ENCODE measurements around the gene FMO1. TPM values are rescaled to one million over a fixed set of nuclear protein-coding genes. Genes with fewer than 3 reads are reported as not detected.
"Not testable (repeated sequence)": the region's sequence is repeated elsewhere in the genome, so short reads cannot be mapped to it uniquely, and the experiment has no call there.

The FMO1 gene
- total RNA-seq, 1 experiment from 2014 or later: not detected

DNA sequence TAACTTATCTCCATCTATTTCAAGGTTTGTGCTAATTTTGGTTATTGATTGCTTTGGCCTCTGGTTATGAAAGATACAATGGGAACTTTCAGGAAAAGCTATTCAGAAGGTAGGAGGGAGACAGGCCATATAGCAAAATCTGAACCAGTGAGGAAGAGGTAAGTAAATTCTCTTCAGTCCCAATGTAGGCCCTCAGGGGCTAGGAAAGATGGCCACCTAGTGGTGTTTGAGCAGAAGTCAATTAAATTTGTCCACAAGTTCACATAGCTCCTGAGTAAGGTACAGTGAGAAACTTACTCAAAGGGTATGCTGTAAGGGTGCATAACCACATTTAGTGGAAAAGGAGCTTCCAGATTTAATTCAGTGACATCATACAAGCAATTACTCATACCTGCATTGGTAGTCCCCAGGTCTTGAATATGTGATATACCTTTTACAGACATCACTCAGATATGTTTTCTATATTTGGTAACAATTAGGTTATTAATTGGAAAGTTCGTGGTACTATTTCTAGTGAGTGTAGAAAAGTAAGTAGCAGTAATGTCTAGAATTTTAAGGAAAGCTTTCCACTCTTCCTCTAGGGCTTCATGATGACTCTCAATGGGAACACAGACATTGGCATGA lies 21.4 kb upstream of the FMO1 start:
- ChIA-PET POLR2A (ENCODE audit: low non-redundant PET) (no interaction called here), CTCF (interaction anchor here (0.6 to 1.6 kb wide), 7 partner anchors 52 to 538 kb away, joined by 3 to 28 read pairs (median 5); partner anchors contain the start of gene FMO4)
- H3K4me1 ChIP-seq (ENCODE audit: insufficient read depth, low read length, poor library complexity, severe bottlenecking): peaks cover 18% of the 10 kb centered on the region
- H3K36me3 ChIP-seq (ENCODE audit: insufficient read depth, low read length, poor library complexity, severe bottlenecking): no peaks in the 10 kb centered on the region
- H3K9me3 ChIP-seq (ENCODE audit: low read depth, low read length, poor library complexity, severe bottlenecking): no peaks in the 10 kb centered on the region
- H3K4me3 ChIP-seq (ENCODE audit: low read depth, low read length, poor library complexity, severe bottlenecking): no peak overlapping the region
- intact Hi-C loops (cut with micrococcal nuclease; ENCODE audit: unreplicated experiment): loop anchor here (1.0 to 5.0 kb wide), 4 partner anchors 50 to 260 kb away; partner anchors contain the start of gene FMO4
- TF ChIP-seq, protein P1, sequence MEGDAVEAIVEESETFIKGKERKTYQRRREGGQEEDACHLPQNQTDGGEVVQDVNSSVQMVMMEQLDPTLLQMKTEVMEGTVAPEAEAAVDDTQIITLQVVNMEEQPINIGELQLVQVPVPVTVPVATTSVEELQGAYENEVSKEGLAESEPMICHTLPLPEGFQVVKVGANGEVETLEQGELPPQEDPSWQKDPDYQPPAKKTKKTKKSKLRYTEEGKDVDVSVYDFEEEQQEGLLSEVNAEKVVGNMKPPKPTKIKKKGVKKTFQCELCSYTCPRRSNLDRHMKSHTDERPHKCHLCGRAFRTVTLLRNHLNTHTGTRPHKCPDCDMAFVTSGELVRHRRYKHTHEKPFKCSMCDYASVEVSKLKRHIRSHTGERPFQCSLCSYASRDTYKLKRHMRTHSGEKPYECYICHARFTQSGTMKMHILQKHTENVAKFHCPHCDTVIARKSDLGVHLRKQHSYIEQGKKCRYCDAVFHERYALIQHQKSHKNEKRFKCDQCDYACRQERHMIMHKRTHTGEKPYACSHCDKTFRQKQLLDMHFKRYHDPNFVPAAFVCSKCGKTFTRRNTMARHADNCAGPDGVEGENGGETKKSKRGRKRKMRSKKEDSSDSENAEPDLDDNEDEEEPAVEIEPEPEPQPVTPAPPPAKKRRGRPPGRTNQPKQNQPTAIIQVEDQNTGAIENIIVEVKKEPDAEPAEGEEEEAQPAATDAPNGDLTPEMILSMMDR (conservative IDR thresholded peaks at IDR 0.05; ENCODE audit: low read depth, low read length): peak; percentile 84
- TF ChIP-seq EZH2 (IDR thresholded peaks at IDR 0.05; ENCODE audit: borderline replicate concordance, low read depth, low read length, poor library complexity, severe bottlenecking): no peak
- H3K27me3 ChIP-seq (replicated peaks; ENCODE audit: insufficient read depth, low read depth, low read length, poor library complexity): no peaks in the 10 kb centered on the region
- no peak overlapping the region for H3K27ac ChIP-seq (ENCODE audit: low read depth, low read length, poor library complexity, severe bottlenecking)
- no TSS peak for BruUV-seq (replicated peaks)
- DNase-seq (ENCODE audit: low spot score): peak; percentile 87

DNA sequence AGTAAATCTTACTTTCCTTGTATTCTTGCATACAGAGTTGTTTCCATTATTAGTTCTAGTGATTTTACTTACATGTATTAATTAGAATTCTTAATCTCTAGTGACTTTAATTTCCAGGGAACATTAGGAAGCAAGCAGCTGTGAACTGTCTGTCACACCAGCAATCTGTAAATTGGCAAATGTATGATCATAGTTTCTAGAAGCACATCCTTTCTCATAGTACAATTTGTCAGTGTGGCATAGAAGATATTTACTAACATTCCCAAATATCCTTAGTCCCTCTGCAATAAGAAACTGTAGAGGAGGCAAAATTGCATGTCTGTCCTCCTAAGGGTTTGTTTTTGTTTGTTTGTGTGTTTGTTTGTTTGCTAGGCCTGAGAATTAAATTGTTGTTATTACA lies 17.0 kb upstream of the FMO1 start:
- POLR2A ChIA-PET (ENCODE audit: low non-redundant PET): no interaction called here
- BruUV-seq (replicated peaks): no TSS peak
- intact Hi-C loops (cut with micrococcal nuclease; ENCODE audit: unreplicated experiment): no loop called here

DNA sequence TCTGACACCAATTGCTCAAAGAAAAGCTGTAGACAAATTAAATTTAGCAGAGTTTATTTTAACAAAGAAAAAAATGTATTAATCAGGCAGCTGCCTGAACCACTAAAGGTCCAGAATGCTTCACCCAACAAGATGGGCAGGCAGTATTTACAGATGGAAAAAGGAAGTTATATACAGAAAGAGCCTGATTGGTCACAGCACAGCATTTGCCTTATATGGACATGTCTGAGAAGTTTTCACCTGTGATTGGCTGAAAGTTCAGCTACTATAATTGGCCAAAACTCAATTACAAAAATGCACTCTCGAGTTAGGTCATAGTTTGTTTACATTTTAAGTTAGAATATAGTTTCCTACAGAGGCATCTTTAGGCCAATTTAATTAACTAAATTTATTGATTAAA lies 15.1 kb upstream of the FMO1 start:
- ChIA-PET POLR2A (ENCODE audit: low non-redundant PET) (no interaction called here), CTCF (no interaction called here)
- TF ChIP-seq, protein P1 (conservative IDR thresholded peaks at IDR 0.05; ENCODE audit: low read depth, low read length): no peak
- TF ChIP-seq EZH2 (IDR thresholded peaks at IDR 0.05; ENCODE audit: borderline replicate concordance, low read depth, low read length, poor library complexity, severe bottlenecking): no peak
- intact Hi-C loops (cut with micrococcal nuclease; ENCODE audit: unreplicated experiment): no loop called here
- no TSS peak for BruUV-seq (replicated peaks)
- Histone ChIP-seq H3K9me3 (ENCODE audit: low read depth, low read length, poor library complexity, severe bottlenecking) (no peaks in the 10 kb centered on the region), H3K27me3 (replicated peaks; ENCODE audit: insufficient read depth, low read depth, low read length, poor library complexity) (no peaks in the 10 kb centered on the region), H3K4me3 (ENCODE audit: low read depth, low read length, poor library complexity, severe bottlenecking) (no peak overlapping the region), H3K36me3 (ENCODE audit: insufficient read depth, low read length, poor library complexity, severe bottlenecking) (no peaks in the 10 kb centered on the region), H3K27ac (ENCODE audit: low read depth, low read length, poor library complexity, severe bottlenecking) (no peak overlapping the region), H3K4me1 (ENCODE audit: insufficient read depth, low read length, poor library complexity, severe bottlenecking) (no peaks in the 10 kb centered on the region)
- DNase-seq (ENCODE audit: low spot score): no peak

More for the DNA sequence above, 17.0 kb upstream of the FMO1 start:
- DNase-seq (ENCODE audit: low spot score): no peak
- H3K36me3 ChIP-seq (ENCODE audit: insufficient read depth, low read length, poor library complexity, severe bottlenecking): no peaks in the 10 kb centered on the region
- CTCF ChIA-PET: no interaction called here
- H3K9me3 ChIP-seq (ENCODE audit: low read depth, low read length, poor library complexity, severe bottlenecking): no peaks in the 10 kb centered on the region
- TF ChIP-seq EZH2 (IDR thresholded peaks at IDR 0.05; ENCODE audit: borderline replicate concordance, low read depth, low read length, poor library complexity, severe bottlenecking): no peak
- TF ChIP-seq, protein P1 (conservative IDR thresholded peaks at IDR 0.05; ENCODE audit: low read depth, low read length): no peak
- H3K27ac ChIP-seq (ENCODE audit: low read depth, low read length, poor library complexity, severe bottlenecking): no peak overlapping the region
- H3K27me3 ChIP-seq (replicated peaks; ENCODE audit: insufficient read depth, low read depth, low read length, poor library complexity): no peaks in the 10 kb centered on the region
- peaks cover 4% of the 10 kb centered on the region for H3K4me1 ChIP-seq (ENCODE audit: insufficient read depth, low read length, poor library complexity, severe bottlenecking)
- no peak overlapping the region for H3K4me3 ChIP-seq (ENCODE audit: low read depth, low read length, poor library complexity, severe bottlenecking)

DNA sequence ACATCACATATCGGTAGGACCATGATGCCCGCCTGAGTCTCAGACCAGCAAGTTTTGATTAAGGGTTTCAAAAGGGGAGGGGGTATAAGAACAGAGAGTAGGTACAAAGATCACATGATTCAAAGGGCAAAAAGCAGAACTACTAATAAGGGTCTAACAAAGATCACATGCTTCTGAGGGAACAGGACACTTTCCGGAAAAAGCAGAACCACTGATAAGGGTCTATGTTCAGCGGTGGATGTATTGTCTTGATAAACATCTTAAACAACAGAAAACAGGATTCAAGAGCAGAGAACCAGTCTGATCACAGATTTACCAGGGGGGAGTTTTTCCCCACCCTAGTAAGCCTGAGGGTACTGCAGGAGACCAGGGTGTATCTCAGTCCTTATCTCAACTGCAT lies 12.1 kb upstream of the FMO1 start:
- H3K4me1 ChIP-seq (ENCODE audit: insufficient read depth, low read length, poor library complexity, severe bottlenecking); H3K9me3 ChIP-seq (ENCODE audit: low read depth, low read length, poor library complexity, severe bottlenecking); BruUV-seq (replicated peaks); H3K27ac ChIP-seq (ENCODE audit: low read depth, low read length, poor library complexity, severe bottlenecking); H3K27me3 ChIP-seq (replicated peaks; ENCODE audit: insufficient read depth, low read depth, low read length, poor library complexity); intact Hi-C loops (cut with micrococcal nuclease; ENCODE audit: unreplicated experiment); CTCF ChIA-PET; H3K36me3 ChIP-seq (ENCODE audit: insufficient read depth, low read length, poor library complexity, severe bottlenecking); DNase-seq (ENCODE audit: low spot score); H3K4me3 ChIP-seq (ENCODE audit: low read depth, low read length, poor library complexity, severe bottlenecking): not testable (repeated sequence)
- POLR2A ChIA-PET (ENCODE audit: low non-redundant PET): interaction anchor here (0.6 kb wide), 1 partner anchor 50 kb away, joined by 3 read pairs; no protein-coding TSS in a partner anchor
